Mucosa of rectum (tissue), 2 donors: ENCODE measurements around the gene USP32.
"Not testable (repeated sequence)": the region's sequence is repeated elsewhere in the genome, so short reads cannot be mapped to it uniquely, and the experiment has no call there.

Experiments
- H3K27ac ChIP-seq, 2 donors: one replicate each; pipeline ENCODE4 v1.7.0; 2013; ENCODE audit warnings: inconsistent platforms in 2 of 2, low read depth in 2 of 2, low read length in 2 of 2
- H3K27me3 ChIP-seq, 2 donors: one replicate each; pipeline ENCODE4 v1.7.0; 2013; ENCODE audit warnings: low read length in 2 of 2; ENCODE audit not compliant: control insufficient read depth in 2 of 2, insufficient read depth in 2 of 2
- H3K36me3 ChIP-seq, 2 donors: one replicate each; pipeline ENCODE4 v1.7.0; 2013; ENCODE audit warnings: low read length in 2 of 2; ENCODE audit not compliant: control insufficient read depth in 2 of 2, insufficient read depth in 2 of 2
- H3K4me1 ChIP-seq, 2 donors: one replicate each; pipeline ENCODE4 v1.7.0; 2013; ENCODE audit warnings: low read length in 2 of 2, mild to moderate bottlenecking in 1 of 2; ENCODE audit not compliant: control insufficient read depth in 2 of 2, insufficient read depth in 2 of 2
- H3K4me3 ChIP-seq, 2 donors: one replicate each; pipeline ENCODE4 v1.7.0; 2013; ENCODE audit warnings: low read length in 2 of 2
- H3K9ac ChIP-seq, 2 donors: one replicate each; pipeline ENCODE4 v1.7.0; 2013; ENCODE audit warnings: low read length in 2 of 2, low read depth in 1 of 2, mild to moderate bottlenecking in 1 of 2
- H3K9me3 ChIP-seq, 2 donors: one replicate each; pipeline ENCODE4 v1.7.0; 2013; ENCODE audit warnings: low read length in 2 of 2; ENCODE audit not compliant: control insufficient read depth in 2 of 2
- donor health status: healthy.
- donor health status: Normal muscosa, but diverticular disease.

Gene USP32

DNA sequence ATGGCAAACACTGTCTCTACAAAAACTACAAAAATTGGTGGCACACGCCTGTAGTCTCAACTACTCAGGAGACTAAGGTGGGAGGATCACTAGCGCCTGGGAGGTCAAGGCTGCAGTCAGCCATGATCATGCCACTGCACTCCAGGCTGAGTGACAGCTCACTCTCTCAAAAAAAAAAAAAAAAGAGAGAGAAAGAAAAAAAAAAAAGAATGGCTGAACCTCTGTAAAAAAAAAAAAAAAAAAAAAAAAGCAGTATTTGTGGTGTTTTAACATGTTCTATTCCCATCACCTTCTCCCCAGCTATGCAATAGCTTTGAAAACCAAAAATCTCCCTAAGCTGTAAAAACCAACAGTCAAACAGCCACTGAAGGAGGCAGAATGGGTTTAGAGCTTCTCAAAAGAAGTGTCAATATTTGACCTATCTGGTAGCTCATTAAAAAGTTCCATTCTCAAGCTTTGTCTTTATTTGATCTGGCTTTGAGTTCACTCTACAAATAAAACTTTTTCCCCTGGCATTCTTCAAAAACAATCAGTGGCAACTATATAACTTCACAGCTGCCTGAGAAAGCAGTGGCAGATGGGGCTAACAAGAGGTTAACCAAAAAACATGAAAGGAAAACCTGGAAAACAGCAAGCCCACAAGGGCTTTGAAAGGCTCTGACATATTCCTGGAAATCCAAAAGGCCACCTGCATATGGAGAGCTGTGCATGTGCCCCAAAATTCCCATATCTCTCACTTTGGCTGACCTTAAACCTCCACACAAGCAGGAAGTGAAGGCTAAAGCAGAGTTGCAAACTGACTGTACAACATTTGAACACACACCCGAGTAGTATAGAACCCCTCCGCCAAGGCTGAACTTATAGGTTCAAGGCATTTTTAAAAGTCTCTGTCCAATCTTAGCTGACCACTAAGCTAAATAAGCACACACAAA, 36.0 kb downstream of the USP32 start:
- no peaks in the 10 kb centered on the region for H3K9me3 ChIP-seq

DNA sequence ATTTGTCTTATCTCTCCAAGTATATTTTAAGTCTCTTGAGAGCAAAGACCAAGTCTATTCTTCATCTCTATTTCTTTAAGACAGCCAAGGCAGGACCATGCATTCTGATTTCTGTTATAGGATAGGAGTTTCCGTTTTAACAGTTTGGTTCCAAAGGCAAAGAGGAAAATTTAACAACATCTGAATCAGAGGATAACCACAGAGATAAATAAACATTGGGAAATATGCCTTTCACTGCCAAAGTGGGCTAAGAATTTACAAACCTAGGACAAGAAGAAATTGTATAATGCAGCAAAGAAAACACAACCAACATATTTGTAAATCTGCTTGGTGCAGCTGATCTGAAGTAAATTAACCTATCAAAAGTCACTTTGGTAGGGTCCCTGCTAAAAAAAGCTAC, 37.7 kb downstream of the USP32 start:
- Histone ChIP-seq H3K27me3 (no peaks in the 10 kb centered on the region), H3K9ac (no peak overlapping the region), H3K9me3 (no peaks in the 10 kb centered on the region), H3K27ac (no peak overlapping the region), H3K4me1 (no peaks in the 10 kb centered on the region), H3K4me3 (no peak overlapping the region), H3K36me3 (no peaks in the 10 kb centered on the region)

More for the DNA sequence above, 36.0 kb downstream of the USP32 start:
- Histone ChIP-seq H3K4me1 (no peaks in the 10 kb centered on the region), H3K27ac (no peak overlapping the region), H3K4me3 (no peak overlapping the region), H3K9ac (no peak overlapping the region), H3K36me3 (no peaks in the 10 kb centered on the region), H3K27me3 (no peaks in the 10 kb centered on the region)

GRCh38 chr17:60353773-60354172, 38.2 kb downstream of the USP32 start:
- H3K4me1 ChIP-seq: no peaks in the 10 kb centered on the region
- H3K27ac ChIP-seq: no peak overlapping the region
- no peak overlapping the region for H3K9ac ChIP-seq
- H3K9me3 ChIP-seq: no peaks in the 10 kb centered on the region
- H3K36me3 ChIP-seq: no peaks in the 10 kb centered on the region
- H3K27me3 ChIP-seq: no peaks in the 10 kb centered on the region
- no peak overlapping the region for H3K4me3 ChIP-seq

- Histone ChIP-seq H3K36me3 (no peaks in the 10 kb centered on the region), H3K27ac (no peak overlapping the region), H3K9ac (no peak overlapping the region), H3K27me3 (no peaks in the 10 kb centered on the region), H3K4me1 (no peaks in the 10 kb centered on the region), H3K9me3 (no peaks in the 10 kb centered on the region), H3K4me3 (no peak overlapping the region)
Observed at GRCh38 chr17:60352569-60352968, 39.4 kb downstream of the USP32 start.

DNA sequence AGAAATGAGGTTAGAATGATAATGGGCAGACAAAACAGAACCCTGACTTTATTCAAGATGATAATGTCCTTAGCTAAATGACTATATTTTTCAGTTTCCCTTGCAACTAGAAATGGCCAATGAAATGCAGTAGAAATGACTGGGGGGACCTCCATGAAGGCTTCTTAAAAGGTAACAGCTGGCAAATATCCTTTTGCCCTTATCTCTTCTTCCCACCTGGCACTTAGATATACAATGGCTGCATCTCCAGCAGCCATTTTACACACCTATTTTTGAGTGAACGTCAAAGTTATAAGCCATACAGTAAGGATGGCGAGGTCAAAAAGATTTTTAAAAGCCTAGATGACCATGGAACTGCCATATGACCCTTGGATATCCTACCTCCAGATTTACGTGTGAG, 39.9 kb downstream of the USP32 start:
- H3K27ac ChIP-seq: no peak overlapping the region

DNA sequence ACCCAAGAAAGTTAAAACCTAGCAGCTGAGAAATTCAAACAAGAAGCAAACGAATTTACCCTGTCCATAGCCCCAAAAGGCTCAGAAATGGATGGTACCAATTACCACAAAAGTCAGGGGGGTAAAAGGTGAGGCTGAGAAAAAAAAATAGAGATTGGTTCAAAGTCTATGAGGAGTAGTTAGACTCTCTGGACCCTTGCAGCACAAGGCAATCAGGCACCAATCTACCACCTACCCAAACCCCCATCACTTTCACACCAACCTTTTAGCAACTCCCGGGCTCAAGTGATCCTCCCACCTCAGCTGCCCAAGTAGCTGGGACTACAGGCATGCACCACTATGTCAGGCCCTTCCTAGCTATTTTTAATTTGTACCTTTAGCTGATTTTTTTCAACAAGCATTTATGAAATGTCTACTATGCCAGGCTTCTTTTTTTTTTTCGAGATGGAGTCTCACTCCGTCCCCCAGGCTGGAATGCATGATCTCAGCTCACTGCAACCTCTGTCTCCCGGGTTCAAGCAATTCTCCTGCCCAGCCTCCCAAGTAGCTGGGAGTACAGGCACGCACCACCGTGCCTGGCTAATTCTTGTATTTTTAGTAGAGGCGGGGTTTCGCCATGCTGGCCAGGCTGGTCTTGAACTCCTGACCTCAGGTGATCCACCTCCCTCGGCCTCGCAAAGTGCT, 40.8 kb downstream of the USP32 start:
- Histone ChIP-seq H3K27ac (no peak overlapping the region), H3K27me3 (no peaks in the 10 kb centered on the region), H3K4me1 (no peaks in the 10 kb centered on the region), H3K9me3 (no peaks in the 10 kb centered on the region), H3K4me3 (no peak overlapping the region), H3K36me3 (no peaks in the 10 kb centered on the region), H3K9ac (no peak overlapping the region)

More for the DNA sequence above, 39.9 kb downstream of the USP32 start:
- Histone ChIP-seq H3K36me3 (no peaks in the 10 kb centered on the region), H3K9ac (no peak overlapping the region), H3K4me1 (no peaks in the 10 kb centered on the region), H3K27me3 (no peaks in the 10 kb centered on the region), H3K9me3 (no peaks in the 10 kb centered on the region), H3K4me3 (no peak overlapping the region)

- Histone ChIP-seq H3K36me3 (peaks cover 0 to 4% of the 10 kb centered on the region in 2 donors), H3K27me3 (no peaks in the 10 kb centered on the region), H3K9ac (no peak overlapping the region), H3K4me3 (no peak overlapping the region), H3K27ac (no peak overlapping the region), H3K4me1 (no peaks in the 10 kb centered on the region), H3K9me3 (no peaks in the 10 kb centered on the region)
Observed at GRCh38 chr17:60348616-60349015, 43.3 kb downstream of the USP32 start.

GRCh38 chr17:60345233-60345632, 46.7 kb downstream of the USP32 start:
- Histone ChIP-seq H3K4me3 (no peak overlapping the region), H3K36me3 (peaks cover 0 to 4% of the 10 kb centered on the region in 2 donors), H3K27ac (no peak overlapping the region), H3K9me3 (no peaks in the 10 kb centered on the region), H3K9ac (no peak overlapping the region), H3K4me1 (no peaks in the 10 kb centered on the region), H3K27me3 (no peaks in the 10 kb centered on the region)

GRCh38 chr17:60342492-60342891, 49.4 kb downstream of the USP32 start:
- H3K36me3 ChIP-seq, H3K27ac ChIP-seq: not testable (repeated sequence)

DNA sequence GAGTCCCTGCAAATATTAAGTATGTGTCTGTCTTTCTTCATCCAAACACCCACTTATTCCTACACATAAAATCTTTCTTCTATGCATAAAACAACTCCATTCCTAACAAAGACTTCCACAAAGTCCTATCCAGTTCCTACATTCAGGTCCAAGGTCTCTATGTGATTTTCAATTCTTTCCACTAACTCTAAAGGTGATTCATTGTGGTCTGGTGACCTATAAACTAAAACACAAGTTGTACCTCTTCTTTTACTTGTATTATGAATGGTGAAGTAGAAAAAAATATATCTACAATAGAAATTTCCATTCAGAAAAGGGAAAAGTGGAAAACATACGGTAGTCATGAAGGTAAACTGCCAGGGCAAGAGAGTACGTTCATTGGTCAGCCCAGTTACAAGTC, 56.6 kb downstream of the USP32 start:
- Histone ChIP-seq H3K27ac (no peak overlapping the region), H3K4me1 (no peaks in the 10 kb centered on the region), H3K27me3 (no peaks in the 10 kb centered on the region), H3K4me3 (no peak overlapping the region), H3K36me3 (peaks cover 0 to 3% of the 10 kb centered on the region in 2 donors), H3K9me3 (no peaks in the 10 kb centered on the region), H3K9ac (no peak overlapping the region)

More at GRCh38 chr17:60342492-60342891, 49.4 kb downstream of the USP32 start:
- H3K4me3 ChIP-seq, H3K4me1 ChIP-seq, H3K27me3 ChIP-seq, H3K9ac ChIP-seq, H3K9me3 ChIP-seq: not testable (repeated sequence)
